A549 (cell line): ENCODE results near the gene PLEKHA7.

Experiments
- EP300 ChIP-seq, 2 experiments: fragments of >200 bp; sonication (Bioruptor Twin); formaldehyde crosslinking; IDR thresholded peaks; 2 replicates in 1 of 2; 3 replicates in 1 of 2; pipeline ENCODE4 v1.6.1; 2016 to 2017
- KDM5A ChIP-seq: fragments of 200-600 bp; sonication (generic); IDR thresholded peaks from 2 replicates; pipeline ENCODE4 v1.6.1; 2016; ENCODE audit warnings: antibody characterized with exemption, mild to moderate bottlenecking
- MAFK ChIP-seq: fragments of 450-650 bp; IDR thresholded peaks from 2 replicates; pipeline ENCODE4 v1.6.1; 2014; ENCODE audit not compliant: partially characterized antibody
- POLR2A ChIP-seq: IDR thresholded peaks from 2 replicates; pipeline ENCODE4 v1.6.1; 2012; ENCODE audit warnings: mild to moderate bottlenecking, low read length
- RARB ChIP-seq: fragments of 250-450 bp; sonication (Bioruptor Pico); IDR thresholded peaks from 2 replicates; pipeline ENCODE4 v1.8.0; 2021; ENCODE audit warnings: mild to moderate bottlenecking, moderate library complexity
- RFX5 ChIP-seq: fragments of 450-650 bp; IDR thresholded peaks from 2 replicates; pipeline ENCODE4 v1.7.1; 2014; ENCODE audit warnings: antibody characterized with exemption, mild to moderate bottlenecking, moderate library complexity
- SMC3 ChIP-seq: fragments of >200 bp; sonication (Bioruptor Twin); formaldehyde crosslinking; IDR thresholded peaks from 3 replicates; pipeline ENCODE4 v1.6.1; 2018; ENCODE audit warnings: inconsistent platforms
- TP53 ChIP-seq: fragments of 250-450 bp; sonication (Bioruptor Pico); IDR thresholded peaks from 2 replicates; pipeline ENCODE4 v1.5.0; 2021; ENCODE audit warnings: mild to moderate bottlenecking, moderate library complexity
- ZC3H11A ChIP-seq: fragments of 450-650 bp; IDR thresholded peaks from 2 replicates; pipeline ENCODE4 v1.6.1; 2014; ENCODE audit warnings: antibody characterized with exemption, mild to moderate bottlenecking
- TF ChIP-seq, protein P1 (sequence below): IDR thresholded peaks from 2 replicates; pipeline ENCODE4 v1.6.1; 2012
- TF ChIP-seq, protein P2 (sequence below): fragments of >200 bp; sonication (Bioruptor Twin); formaldehyde crosslinking; IDR thresholded peaks from 3 replicates; pipeline ENCODE4 v1.5.1; 2016
- TF ChIP-seq, protein P3 (sequence below): fragments of 150-350 bp; IDR thresholded peaks from 2 replicates; pipeline ENCODE4 v1.6.1; 2014; ENCODE audit warnings: low read depth, mild to moderate bottlenecking, low read length
- TF ChIP-seq, protein P4 (sequence below): fragments of >200 bp; sonication (Bioruptor Twin); formaldehyde crosslinking; IDR thresholded peaks from 3 replicates; pipeline ENCODE4 v1.6.1; 2016
- TF ChIP-seq, protein P5 (sequence below): fragments of 250-450 bp; sonication (Bioruptor Pico); IDR thresholded peaks from 2 replicates; pipeline ENCODE4 v1.5.0; 2020; ENCODE audit warnings: low read depth, mild to moderate bottlenecking, moderate library complexity

DNA sequence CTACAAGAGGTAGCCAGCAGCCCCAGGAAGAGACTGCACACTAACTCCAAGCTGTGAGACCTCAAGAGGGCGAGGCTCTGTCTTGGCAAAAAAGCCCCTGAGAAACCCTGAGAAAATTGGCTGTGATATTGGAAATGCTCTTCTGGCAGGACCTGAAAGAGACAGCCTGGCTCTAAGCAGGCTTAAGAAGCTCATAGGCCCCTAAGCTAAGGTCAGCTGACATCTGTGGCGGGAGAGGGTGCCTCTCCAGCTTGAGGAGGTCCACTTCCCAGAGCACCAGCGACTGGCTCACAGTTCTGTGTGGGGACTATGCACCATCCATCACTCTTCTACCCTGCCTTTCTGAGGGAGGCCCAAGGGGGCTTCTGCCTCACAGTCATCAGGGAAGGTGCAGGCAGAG lies 12.4 kb downstream of the PLEKHA7 start:
- TF ChIP-seq, protein P1, sequence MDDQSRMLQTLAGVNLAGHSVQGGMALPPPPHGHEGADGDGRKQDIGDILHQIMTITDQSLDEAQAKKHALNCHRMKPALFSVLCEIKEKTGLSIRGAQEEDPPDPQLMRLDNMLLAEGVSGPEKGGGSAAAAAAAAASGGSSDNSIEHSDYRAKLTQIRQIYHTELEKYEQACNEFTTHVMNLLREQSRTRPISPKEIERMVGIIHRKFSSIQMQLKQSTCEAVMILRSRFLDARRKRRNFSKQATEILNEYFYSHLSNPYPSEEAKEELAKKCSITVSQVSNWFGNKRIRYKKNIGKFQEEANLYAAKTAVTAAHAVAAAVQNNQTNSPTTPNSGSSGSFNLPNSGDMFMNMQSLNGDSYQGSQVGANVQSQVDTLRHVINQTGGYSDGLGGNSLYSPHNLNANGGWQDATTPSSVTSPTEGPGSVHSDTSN, result no peak
- no peak for TF ChIP-seq POLR2A
- TF ChIP-seq, protein P2, sequence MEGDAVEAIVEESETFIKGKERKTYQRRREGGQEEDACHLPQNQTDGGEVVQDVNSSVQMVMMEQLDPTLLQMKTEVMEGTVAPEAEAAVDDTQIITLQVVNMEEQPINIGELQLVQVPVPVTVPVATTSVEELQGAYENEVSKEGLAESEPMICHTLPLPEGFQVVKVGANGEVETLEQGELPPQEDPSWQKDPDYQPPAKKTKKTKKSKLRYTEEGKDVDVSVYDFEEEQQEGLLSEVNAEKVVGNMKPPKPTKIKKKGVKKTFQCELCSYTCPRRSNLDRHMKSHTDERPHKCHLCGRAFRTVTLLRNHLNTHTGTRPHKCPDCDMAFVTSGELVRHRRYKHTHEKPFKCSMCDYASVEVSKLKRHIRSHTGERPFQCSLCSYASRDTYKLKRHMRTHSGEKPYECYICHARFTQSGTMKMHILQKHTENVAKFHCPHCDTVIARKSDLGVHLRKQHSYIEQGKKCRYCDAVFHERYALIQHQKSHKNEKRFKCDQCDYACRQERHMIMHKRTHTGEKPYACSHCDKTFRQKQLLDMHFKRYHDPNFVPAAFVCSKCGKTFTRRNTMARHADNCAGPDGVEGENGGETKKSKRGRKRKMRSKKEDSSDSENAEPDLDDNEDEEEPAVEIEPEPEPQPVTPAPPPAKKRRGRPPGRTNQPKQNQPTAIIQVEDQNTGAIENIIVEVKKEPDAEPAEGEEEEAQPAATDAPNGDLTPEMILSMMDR, result no peak
- TF ChIP-seq, protein P3, sequence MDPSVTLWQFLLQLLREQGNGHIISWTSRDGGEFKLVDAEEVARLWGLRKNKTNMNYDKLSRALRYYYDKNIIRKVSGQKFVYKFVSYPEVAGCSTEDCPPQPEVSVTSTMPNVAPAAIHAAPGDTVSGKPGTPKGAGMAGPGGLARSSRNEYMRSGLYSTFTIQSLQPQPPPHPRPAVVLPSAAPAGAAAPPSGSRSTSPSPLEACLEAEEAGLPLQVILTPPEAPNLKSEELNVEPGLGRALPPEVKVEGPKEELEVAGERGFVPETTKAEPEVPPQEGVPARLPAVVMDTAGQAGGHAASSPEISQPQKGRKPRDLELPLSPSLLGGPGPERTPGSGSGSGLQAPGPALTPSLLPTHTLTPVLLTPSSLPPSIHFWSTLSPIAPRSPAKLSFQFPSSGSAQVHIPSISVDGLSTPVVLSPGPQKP, result no peak
- no peak for TF ChIP-seq RFX5
- no peak for TF ChIP-seq KDM5A
- TF ChIP-seq, protein P4, sequence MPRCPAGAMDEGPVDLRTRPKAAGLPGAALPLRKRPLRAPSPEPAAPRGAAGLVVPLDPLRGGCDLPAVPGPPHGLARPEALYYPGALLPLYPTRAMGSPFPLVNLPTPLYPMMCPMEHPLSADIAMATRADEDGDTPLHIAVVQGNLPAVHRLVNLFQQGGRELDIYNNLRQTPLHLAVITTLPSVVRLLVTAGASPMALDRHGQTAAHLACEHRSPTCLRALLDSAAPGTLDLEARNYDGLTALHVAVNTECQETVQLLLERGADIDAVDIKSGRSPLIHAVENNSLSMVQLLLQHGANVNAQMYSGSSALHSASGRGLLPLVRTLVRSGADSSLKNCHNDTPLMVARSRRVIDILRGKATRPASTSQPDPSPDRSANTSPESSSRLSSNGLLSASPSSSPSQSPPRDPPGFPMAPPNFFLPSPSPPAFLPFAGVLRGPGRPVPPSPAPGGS, result no peak
- TF ChIP-seq EP300 (IDR thresholded peaks at IDR 0.05), result no peak
- TF ChIP-seq RARB (CRISPR knock-in tag), result no peak
- TF ChIP-seq MAFK, result no peak
- no peak for TF ChIP-seq SMC3
- TF ChIP-seq ZC3H11A, result no peak
- no peak for TF ChIP-seq TP53 (CRISPR knock-in tag)
- TF ChIP-seq, protein P5, sequence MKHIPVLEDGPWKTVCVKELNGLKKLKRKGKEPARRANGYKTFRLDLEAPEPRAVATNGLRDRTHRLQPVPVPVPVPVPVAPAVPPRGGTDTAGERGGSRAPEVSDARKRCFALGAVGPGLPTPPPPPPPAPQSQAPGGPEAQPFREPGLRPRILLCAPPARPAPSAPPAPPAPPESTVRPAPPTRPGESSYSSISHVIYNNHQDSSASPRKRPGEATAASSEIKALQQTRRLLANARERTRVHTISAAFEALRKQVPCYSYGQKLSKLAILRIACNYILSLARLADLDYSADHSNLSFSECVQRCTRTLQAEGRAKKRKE (CRISPR knock-in tag), result no peak
